Hematopoietic multipotent progenitor cell treated with erythropoietin and hydrocortisone succinate and interleukin-3 and kit ligand, for 6 days (in vitro differentiated cells): Measurements from ENCODE around the gene FDX1.
"Not testable (repeated sequence)": the region's sequence is repeated elsewhere in the genome, so short reads cannot be mapped to it uniquely, and the experiment has no call there.

Experiments
- DNase-seq: peaks from one replicate; pipeline ENCODE4 v3.0.0-alpha.2; 2015

Gene FDX1

GRCh38 chr11:110429731-110430266, at the start of gene FDX1:
FDX1 (plus strand) TSS chr11:110429948; CDS start chr11:110430121, 173 bp downstream.
- DNase-seq = peak; percentile 88

DNA sequence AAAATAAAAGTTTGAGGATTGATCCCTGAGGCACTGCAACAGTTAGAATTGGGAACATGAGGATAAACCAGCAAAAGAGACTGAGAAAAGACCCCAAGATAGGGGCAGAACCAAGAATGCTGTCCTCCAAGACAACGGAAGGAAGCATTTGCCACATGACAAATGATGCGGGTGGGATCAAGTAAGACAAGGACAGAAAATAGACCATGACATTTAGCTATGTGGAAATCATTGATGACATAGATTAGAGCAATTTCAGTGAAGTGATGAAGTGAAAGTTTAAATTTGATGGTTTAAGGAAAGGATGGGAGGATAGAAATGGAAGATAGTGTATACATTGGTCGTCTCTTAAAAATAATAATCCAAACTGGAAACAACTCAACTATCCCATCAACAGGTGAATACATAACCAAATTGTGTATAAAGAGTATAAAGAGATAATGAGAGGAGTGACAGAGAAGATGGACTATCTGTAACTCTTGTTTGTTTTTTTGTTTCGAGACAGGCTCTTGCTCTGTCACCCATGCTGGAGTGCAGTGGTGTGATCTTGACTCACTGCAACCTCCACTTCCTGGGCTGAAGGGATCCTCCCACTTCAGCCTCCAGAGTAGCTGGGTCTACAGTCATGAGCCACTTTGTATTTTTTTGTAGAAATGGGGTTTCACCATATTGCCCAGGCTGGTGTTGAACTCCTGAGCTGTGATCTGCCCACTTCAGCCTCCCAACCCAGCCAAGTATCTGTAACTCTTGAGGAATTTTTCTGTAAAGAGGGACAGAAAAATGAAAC, 48.7 kb upstream of the FDX1 start:
- DNase-seq = no peak

GRCh38 chr11:110388231-110388630, 41.5 kb upstream of the FDX1 start:
- DNase-seq = not testable (repeated sequence)

- no peak for DNase-seq
Measured at GRCh38 chr11:110389965-110390364, 39.8 kb upstream of the FDX1 start.

DNA sequence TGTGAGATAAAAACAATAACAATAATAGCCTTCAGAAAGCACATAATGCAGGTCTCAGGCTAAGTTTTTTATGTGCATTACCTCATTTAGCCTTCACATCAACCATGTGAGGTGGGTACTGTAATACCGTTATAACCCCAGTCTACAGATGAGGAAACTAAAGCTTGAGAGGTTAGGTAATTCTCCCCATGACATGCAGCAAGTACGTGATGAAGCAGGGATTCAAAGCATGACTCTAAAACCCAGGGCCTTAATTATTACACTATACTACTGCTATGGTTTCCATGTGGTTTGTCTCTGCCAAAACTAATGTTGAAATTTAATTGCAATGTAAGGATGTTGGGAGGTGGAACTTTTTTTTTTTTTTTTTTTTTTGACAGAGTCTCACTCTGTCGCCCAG, 37.7 kb upstream of the FDX1 start:
- no peak for DNase-seq

DNA sequence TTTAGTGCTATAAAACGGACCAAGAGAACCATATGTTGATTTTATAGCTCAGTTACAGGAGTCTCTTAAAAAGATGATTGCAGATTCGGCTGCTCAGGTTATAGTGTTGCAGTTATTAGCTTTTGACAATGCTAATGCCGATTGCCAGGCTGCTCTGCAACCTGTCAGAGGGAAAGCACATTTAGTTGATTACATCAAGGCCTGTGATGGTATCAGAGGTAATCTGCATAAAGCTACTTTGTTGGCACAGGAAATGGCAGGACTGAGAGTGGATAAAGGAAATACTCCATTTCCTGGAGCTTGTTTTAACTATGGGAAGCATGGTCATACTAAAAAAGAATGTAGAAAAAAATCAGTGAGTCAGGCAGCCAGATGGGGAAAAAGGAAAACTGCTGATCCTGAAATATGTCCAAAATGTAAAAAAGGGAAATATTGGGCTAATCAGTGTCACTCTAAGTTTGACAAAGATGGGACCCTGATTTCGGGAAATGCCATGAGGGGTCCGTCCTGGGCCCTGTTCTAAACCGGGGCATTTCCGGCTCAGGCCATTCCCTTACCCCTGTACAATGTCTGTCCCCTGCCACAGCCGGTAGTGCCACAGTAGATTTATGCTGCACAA, 32.0 kb upstream of the FDX1 start:
- not testable (repeated sequence) for DNase-seq

DNA sequence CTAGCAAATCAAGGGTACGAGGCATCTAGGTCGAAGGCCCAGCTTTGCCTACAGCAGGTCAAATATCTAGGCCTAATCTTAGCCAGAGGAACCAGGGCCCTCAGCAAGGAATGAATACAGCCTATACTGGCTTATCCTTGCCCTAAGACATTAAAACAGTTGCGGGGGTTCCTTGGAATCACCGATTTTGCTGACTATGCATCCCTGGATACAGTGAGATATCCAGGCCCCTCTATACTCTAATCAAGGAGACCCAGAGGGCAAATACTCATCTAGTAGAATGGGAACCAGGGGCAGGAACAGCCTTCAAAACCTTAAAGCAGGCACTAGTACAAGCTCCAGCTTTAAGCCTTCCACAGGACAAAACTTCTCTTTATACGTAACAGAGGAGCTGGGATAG, 26.2 kb upstream of the FDX1 start:
- not testable (repeated sequence) for DNase-seq

GRCh38 chr11:110405636-110406035, 24.1 kb upstream of the FDX1 start:
- not testable (repeated sequence) for DNase-seq

- DNase-seq = no peak
Measured at GRCh38 chr11:110407315-110407714, 22.4 kb upstream of the FDX1 start.

DNA sequence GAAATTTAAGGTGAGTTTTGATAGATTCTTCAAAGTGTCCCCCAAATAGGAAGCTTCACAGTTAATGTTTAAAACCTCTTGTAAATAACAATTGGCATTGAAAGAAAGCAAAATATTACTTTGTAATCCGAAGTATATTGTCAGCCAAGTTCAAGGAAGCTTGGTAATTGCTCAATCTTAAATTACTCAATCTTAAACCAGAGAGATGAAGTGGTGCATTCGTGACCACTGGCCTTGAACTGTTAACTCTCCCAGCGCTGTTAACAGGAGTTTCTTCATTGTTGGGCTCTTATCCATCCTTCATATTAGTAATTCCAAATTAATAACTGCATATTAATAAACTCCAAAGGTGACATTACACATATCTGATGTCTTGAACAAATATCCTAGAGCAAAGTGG, 20.6 kb upstream of the FDX1 start:
- peak; percentile 45 for DNase-seq

DNA sequence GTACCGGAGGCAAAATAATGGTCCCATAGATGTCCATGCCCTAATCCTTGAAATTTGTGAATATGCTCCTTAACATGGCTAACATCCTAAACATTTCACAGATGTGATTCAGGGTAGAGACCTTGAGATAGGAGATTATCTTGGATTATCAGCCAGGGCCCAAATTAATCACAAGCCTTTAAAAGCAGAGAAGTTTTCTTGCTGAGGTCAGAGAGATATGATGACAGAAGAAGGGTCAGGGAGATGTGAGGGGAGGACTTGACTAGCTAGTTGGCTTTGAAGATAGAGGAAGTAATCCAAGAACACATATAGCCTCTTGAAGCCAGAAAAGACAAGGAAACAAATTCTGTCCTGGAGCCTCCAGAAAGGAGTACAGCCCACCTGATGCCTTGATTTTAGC, 19.1 kb upstream of the FDX1 start:
- peak; percentile 5 for DNase-seq

DNA sequence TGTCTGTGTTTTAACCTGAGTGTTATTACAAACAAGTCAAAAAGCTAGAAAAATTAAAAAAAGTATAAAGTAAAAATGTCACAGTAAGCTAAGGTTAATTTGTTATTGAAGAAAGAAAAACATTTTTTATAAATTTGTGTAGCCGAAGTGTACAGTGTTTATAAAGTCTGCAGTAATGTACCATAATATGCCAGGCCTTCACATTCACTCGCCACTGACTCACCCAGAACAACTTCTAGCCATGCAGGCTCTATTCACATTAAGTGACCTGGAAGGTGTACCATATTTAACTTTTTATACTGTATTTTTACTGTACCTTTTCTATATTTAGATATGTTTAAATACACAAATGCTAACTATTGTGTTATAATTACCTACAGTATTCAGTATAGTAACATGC, 14.7 kb upstream of the FDX1 start:
- DNase-seq = no peak

- DNase-seq = not testable (repeated sequence)
Measured at GRCh38 chr11:110421658-110422057, 8.1 kb upstream of the FDX1 start.

DNA sequence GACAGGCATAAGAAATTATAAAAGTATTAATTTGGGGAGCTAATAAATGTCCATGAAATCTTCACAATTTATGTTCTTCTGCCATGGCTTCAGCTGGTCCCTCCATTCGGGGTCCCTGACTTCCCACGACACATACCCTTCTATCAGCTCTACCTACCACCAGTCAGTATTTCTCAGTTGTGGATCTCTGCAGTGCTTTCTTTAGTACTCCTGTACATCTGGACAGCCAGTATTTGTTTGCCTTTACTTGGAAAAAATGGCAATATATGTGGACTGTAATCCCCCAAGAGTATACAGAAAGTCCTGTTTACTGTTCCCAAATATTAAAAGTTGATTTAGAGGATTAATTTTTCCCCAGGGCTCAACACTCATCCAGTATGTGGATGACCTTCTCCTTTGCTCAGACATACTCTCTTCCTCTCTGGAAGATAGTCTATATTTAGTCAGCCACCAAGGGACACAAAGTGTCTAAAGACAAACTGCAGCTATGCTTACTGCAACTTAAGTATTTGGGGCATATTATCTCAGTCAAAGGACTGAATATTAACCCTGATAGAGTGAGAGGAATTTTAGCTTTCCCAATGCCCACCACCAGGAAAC, 7.3 kb upstream of the FDX1 start:
- no peak for DNase-seq

DNA sequence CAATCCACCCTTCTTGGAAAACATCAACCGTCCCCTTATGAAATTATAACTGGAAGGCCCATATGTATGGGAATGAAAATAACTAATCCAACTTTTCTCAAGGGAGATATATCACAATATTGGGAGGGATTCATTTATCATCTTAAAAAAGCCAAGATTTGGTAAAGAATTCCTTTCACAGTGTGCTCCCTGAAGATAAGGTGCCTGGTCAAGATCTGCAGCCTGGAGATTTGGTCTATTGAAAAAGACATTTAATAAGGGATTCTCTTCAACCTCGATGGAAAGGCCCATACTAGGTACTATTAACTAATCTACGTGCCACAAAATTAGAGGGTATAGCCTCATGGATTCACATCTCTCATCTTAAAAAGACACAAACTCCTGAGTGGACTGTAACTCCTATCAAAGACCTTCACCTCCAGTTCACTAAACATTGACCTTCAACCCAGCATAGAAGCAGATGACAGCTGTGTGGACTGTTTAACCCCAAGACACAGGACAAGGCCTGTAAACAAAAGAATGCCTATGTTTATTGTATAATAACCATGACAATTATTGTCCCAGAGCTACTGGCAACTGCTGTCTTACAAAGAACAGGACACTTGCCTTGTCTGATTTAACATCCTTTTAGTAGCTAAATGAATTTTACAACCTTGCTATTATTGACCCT, 4.8 kb upstream of the FDX1 start:
- DNase-seq = no peak

GRCh38 chr11:110425751-110426545, 3.8 kb upstream of the FDX1 start:
- DNase-seq = no peak

- DNase-seq = no peak
Measured at GRCh38 chr11:110428040-110428439, 1.7 kb upstream of the FDX1 start.

- no peak for DNase-seq
Measured at GRCh38 chr11:110428956-110429730, 605 bp upstream of the FDX1 start.

GRCh38 chr11:110430267-110431050, 711 bp downstream of the FDX1 start:
- DNase-seq = peak; percentile 36

GRCh38 chr11:110431051-110431672, 1.4 kb downstream of the FDX1 start:
- no peak for DNase-seq
